Measurements from ENCODE around the gene DSCAM. TPM values are rescaled to one million over a fixed set of nuclear protein-coding genes. Genes with fewer than 3 reads are reported as not detected.
"Not testable (repeated sequence)": the region's sequence is repeated elsewhere in the genome, so short reads cannot be mapped to it uniquely, and the experiment has no call there.

DSCAM gene
- total and polyA plus RNA-seq, 2 donors (not counting 3 experiments of a cell fraction or from before 2014, with no cell fraction given): not detected

- dilution Hi-C loops (cut with MboI; ENCODE audit: extremely low pct_ligation_motif_present, low sequenced_read_pairs): no loop called here
- POLR2A ChIA-PET: no interaction called here
- CTCF ChIA-PET: no interaction called here
Observed at GRCh38 chr21:40269239-40269638, 577.7 kb downstream of the DSCAM start.

DNA sequence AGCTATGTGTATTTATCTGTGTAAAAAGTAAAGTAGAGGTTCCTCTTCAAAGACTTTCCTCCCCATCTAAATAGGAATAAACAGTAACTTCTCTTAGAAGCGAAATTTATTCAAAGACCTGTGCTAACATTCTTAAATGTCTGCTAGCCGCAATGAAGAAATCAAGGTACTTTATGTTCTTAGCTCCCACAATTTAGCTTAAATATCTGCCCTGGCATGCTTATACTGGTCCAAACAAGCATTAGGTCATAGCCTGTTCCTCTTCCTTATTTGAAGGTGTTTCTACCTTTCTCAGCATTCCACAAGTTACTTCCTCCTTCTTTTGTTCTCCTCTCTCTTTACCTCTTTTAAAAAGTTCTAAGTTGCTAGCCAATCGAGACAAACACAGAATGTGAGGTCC lies 588.5 kb downstream of the DSCAM start:
- H3K9me3 ChIP-seq (replicated peaks; ENCODE audit: control insufficient read depth, insufficient read depth, low read length); BruUV-seq (replicated peaks); H3K27ac ChIP-seq (ENCODE audit: insufficient read depth, low read depth, low read length); DNase-seq (ENCODE audit: low read depth, low spot score); H3K79me2 ChIP-seq (ENCODE audit: control insufficient read depth, insufficient read depth, low read length); POLR2A ChIA-PET; dilution Hi-C loops (cut with MboI; ENCODE audit: extremely low pct_ligation_motif_present, low sequenced_read_pairs); H3K9ac ChIP-seq (replicated peaks; ENCODE audit: extremely low read depth, insufficient read depth, low read length); CTCF ChIA-PET; H3K27me3 ChIP-seq (ENCODE audit: control insufficient read depth in 2 of 2, insufficient read depth in 2 of 2, low read length in 2 of 2); H3K9me1 ChIP-seq (replicated peaks; ENCODE audit: control insufficient read depth, extremely low read depth, insufficient read depth, low read length); H3K4me1 ChIP-seq (ENCODE audit: control insufficient read depth, extremely low read depth, insufficient read depth, low read length); H4K20me1 ChIP-seq (replicated peaks; ENCODE audit: control insufficient read depth, extremely low read depth, insufficient read depth, low read length); H3K36me3 ChIP-seq (ENCODE audit: control insufficient read depth in 2 of 2, extremely low read depth in 1 of 2, insufficient read depth in 2 of 2, low read length in 2 of 2); FAIRE-seq; H3K4me2 ChIP-seq (ENCODE audit: insufficient read depth, low read length); H2AFZ ChIP-seq (ENCODE audit: low read depth, low read length); intact Hi-C loops (cut with micrococcal nuclease); H3K4me3 ChIP-seq (replicated peaks in 1 of 3; ENCODE audit: insufficient read depth in 1 of 3, low read depth in 1 of 3, low read length in 3 of 3): not testable (repeated sequence)

More at GRCh38 chr21:40269239-40269638, 577.7 kb downstream of the DSCAM start:
- Histone ChIP-seq H3K79me2 (ENCODE audit: control insufficient read depth, insufficient read depth, low read length) (no peaks in the 10 kb centered on the region), H3K4me3 (replicated peaks in 1 of 3; ENCODE audit: insufficient read depth in 1 of 3, low read depth in 1 of 3, low read length in 3 of 3) (no peak overlapping the region), H3K9me1 (replicated peaks; ENCODE audit: control insufficient read depth, extremely low read depth, insufficient read depth, low read length) (no peaks in the 10 kb centered on the region), H3K4me1 (ENCODE audit: control insufficient read depth, extremely low read depth, insufficient read depth, low read length) (no peaks in the 10 kb centered on the region), H2AFZ (ENCODE audit: low read depth, low read length) (no peak overlapping the region), H3K9ac (replicated peaks; ENCODE audit: extremely low read depth, insufficient read depth, low read length) (no peak overlapping the region), H3K36me3 (ENCODE audit: control insufficient read depth in 2 of 2, extremely low read depth in 1 of 2, insufficient read depth in 2 of 2, low read length in 2 of 2) (no peaks in the 10 kb centered on the region), H3K27me3 (ENCODE audit: control insufficient read depth in 2 of 2, insufficient read depth in 2 of 2, low read length in 2 of 2) (no peaks in the 10 kb centered on the region), H3K9me3 (replicated peaks; ENCODE audit: control insufficient read depth, insufficient read depth, low read length) (peaks cover 9% of the 10 kb centered on the region), H3K4me2 (ENCODE audit: insufficient read depth, low read length) (no peak overlapping the region), H3K27ac (ENCODE audit: insufficient read depth, low read depth, low read length) (no peak overlapping the region), H4K20me1 (replicated peaks; ENCODE audit: control insufficient read depth, extremely low read depth, insufficient read depth, low read length) (no peaks in the 10 kb centered on the region)
- FAIRE-seq: no peak
- TF ChIP-seq POLR2AphosphoS5 (IDR thresholded peaks at IDR 0.05; ENCODE audit: insufficient read depth, low read depth, low read length) (no peak), POLR2A (IDR thresholded peaks at IDR 0.05; ENCODE audit: low read depth, low read length) (no peak), EZH2 (IDR thresholded peaks at IDR 0.05; ENCODE audit: borderline replicate concordance, low read depth, low read length, severe bottlenecking) (no peak), GATA2 (IDR thresholded peaks at IDR 0.05; ENCODE audit: insufficient read depth, insufficient read length, low read depth, low read length) (no peak), FOS (IDR thresholded peaks at IDR 0.05; ENCODE audit: borderline replicate concordance, insufficient read depth, low read length) (no peak), MYC (IDR thresholded peaks at IDR 0.05; ENCODE audit: low read depth, low read length) (no peak), JUN (IDR thresholded peaks at IDR 0.05; ENCODE audit: borderline replicate concordance, insufficient read depth, insufficient read length, low read depth) (no peak)
- TF ChIP-seq, protein P1, sequence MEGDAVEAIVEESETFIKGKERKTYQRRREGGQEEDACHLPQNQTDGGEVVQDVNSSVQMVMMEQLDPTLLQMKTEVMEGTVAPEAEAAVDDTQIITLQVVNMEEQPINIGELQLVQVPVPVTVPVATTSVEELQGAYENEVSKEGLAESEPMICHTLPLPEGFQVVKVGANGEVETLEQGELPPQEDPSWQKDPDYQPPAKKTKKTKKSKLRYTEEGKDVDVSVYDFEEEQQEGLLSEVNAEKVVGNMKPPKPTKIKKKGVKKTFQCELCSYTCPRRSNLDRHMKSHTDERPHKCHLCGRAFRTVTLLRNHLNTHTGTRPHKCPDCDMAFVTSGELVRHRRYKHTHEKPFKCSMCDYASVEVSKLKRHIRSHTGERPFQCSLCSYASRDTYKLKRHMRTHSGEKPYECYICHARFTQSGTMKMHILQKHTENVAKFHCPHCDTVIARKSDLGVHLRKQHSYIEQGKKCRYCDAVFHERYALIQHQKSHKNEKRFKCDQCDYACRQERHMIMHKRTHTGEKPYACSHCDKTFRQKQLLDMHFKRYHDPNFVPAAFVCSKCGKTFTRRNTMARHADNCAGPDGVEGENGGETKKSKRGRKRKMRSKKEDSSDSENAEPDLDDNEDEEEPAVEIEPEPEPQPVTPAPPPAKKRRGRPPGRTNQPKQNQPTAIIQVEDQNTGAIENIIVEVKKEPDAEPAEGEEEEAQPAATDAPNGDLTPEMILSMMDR (IDR thresholded peaks at IDR 0.05; ENCODE audit: extremely low read depth in 1 of 2, insufficient read depth in 1 of 2, low read depth in 1 of 2, low read length in 2 of 2): no peak
- TF ChIP-seq, protein P2, sequence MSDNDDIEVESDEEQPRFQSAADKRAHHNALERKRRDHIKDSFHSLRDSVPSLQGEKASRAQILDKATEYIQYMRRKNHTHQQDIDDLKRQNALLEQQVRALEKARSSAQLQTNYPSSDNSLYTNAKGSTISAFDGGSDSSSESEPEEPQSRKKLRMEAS (IDR thresholded peaks at IDR 0.05; ENCODE audit: insufficient read depth, insufficient read length): no peak
- no peak for DNase-seq (ENCODE audit: low read depth, low spot score)
- intact Hi-C loops (cut with micrococcal nuclease): no loop called here
- no TSS peak for BruUV-seq (replicated peaks)
